Activated CD8-positive, alpha-beta memory T cell treated with anti-CD3 and anti-CD28 coated beads for 36 hours (primary cell): ENCODE results near the gene IPCEF1. TPM values are rescaled to one million over a fixed set of nuclear protein-coding genes. Genes with fewer than 3 reads are reported as not detected.

Experiments
- CTCF ChIA-PET: fragments of 350-600 bp; sonication (Branson Sonifier 250); formaldehyde crosslinking; loops from one replicate; lab custom pipeline; 2021; ENCODE audit warnings: antibody characterized with exemption; lab: Charles Lee
- POLR2A ChIA-PET: fragments of 350-600 bp; sonication (Branson Sonifier 250); formaldehyde crosslinking; loops from one replicate; lab custom pipeline; 2021; ENCODE audit warnings: antibody characterized with exemption; lab: Charles Lee
- total RNA-seq, 2 experiments: library from RNA; stranded (reverse); gene quantifications; one replicate each; pipeline ENCODE4 v1.2.3, GENCODE V29; 2021

IPCEF1 gene
- total RNA-seq, 2 experiments from 2014 or later = 13.0 to 13.3 TPM

GRCh38 chr6:154164397-154164796 is 192.2 kb downstream of the IPCEF1 start:
- ChIA-PET CTCF (interaction anchor here (1.1 to 1.6 kb wide), 3 partner anchors 9 to 113 kb away, joined by 3 to 4 read pairs (median 3); no protein-coding TSS in a partner anchor), POLR2A (no interaction called here)

- CTCF ChIA-PET = interaction anchor here (0.6 to 0.9 kb wide), 2 partner anchors 23 to 1201 kb away, joined by 3 to 4 read pairs; no protein-coding TSS in a partner anchor
- POLR2A ChIA-PET = no interaction called here
Observed at GRCh38 chr6:154161689-154162088, 194.9 kb downstream of the IPCEF1 start.

GRCh38 chr6:154159126-154159525 is 197.5 kb downstream of the IPCEF1 start:
- CTCF ChIA-PET = no interaction called here
- POLR2A ChIA-PET = no interaction called here

GRCh38 chr6:154157706-154158105 is 198.9 kb downstream of the IPCEF1 start:
- ChIA-PET POLR2A (interaction anchor here (0.5 to 0.8 kb wide), 3 partner anchors 84 to 178 kb away, joined by 3 to 5 read pairs (median 5); no protein-coding TSS in a partner anchor), CTCF (interaction anchor here (1.5 to 6.4 kb wide), 2 partner anchors 120 to 213 kb away, joined by 3 to 41 read pairs; no protein-coding TSS in a partner anchor)

- ChIA-PET CTCF (interaction anchor here (0.6 to 6.4 kb wide), 6 partner anchors 12 to 600 kb away, joined by 3 to 41 read pairs (median 4); no protein-coding TSS in a partner anchor), POLR2A (interaction anchor here (0.8 kb wide), 1 partner anchor 85 kb away, joined by 3 read pairs; no protein-coding TSS in a partner anchor)
Observed at GRCh38 chr6:154157082-154157481, 199.5 kb downstream of the IPCEF1 start.

GRCh38 chr6:154156135-154156896 is 200.3 kb downstream of the IPCEF1 start:
- POLR2A ChIA-PET = no interaction called here
- CTCF ChIA-PET = interaction anchor here (0.6 to 6.4 kb wide), 5 partner anchors 13 to 601 kb away, joined by 3 to 41 read pairs (median 4); no protein-coding TSS in a partner anchor

GRCh38 chr6:154154389-154154967 is 202.1 kb downstream of the IPCEF1 start:
- POLR2A ChIA-PET = no interaction called here

GRCh38 chr6:154143753-154144152 is 212.8 kb downstream of the IPCEF1 start:
- ChIA-PET POLR2A (no interaction called here), CTCF (no interaction called here)

More at GRCh38 chr6:154154389-154154967, 202.1 kb downstream of the IPCEF1 start:
- CTCF ChIA-PET = interaction anchor here (0.7 to 6.4 kb wide), 10 partner anchors 10 to 201 kb away, joined by 3 to 41 read pairs (median 4); no protein-coding TSS in a partner anchor

- CTCF ChIA-PET = interaction anchor here (1.9 kb wide), 1 partner anchor 14 kb away, joined by 5 read pairs; no protein-coding TSS in a partner anchor
Observed at GRCh38 chr6:154140743-154141142, 215.9 kb downstream of the IPCEF1 start.

GRCh38 chr6:154139892-154140291 is 216.7 kb downstream of the IPCEF1 start:
- ChIA-PET CTCF (interaction anchor here (1.9 kb wide), 1 partner anchor 14 kb away, joined by 5 read pairs; no protein-coding TSS in a partner anchor), POLR2A (interaction anchor here (0.7 kb wide), 1 partner anchor 375 kb away, joined by 4 read pairs; no protein-coding TSS in a partner anchor)

More at GRCh38 chr6:154140743-154141142, 215.9 kb downstream of the IPCEF1 start:
- POLR2A ChIA-PET = no interaction called here

- CTCF ChIA-PET = interaction anchor here (1.9 kb wide), 1 partner anchor 16 kb away, joined by 5 read pairs; no protein-coding TSS in a partner anchor
- POLR2A ChIA-PET = no interaction called here
Observed at GRCh38 chr6:154138793-154139192, 217.8 kb downstream of the IPCEF1 start.

- ChIA-PET POLR2A (no interaction called here), CTCF (no interaction called here)
Observed at GRCh38 chr6:154134471-154135147, 222.0 kb downstream of the IPCEF1 start.

- ChIA-PET CTCF (no interaction called here), POLR2A (no interaction called here)
Observed at GRCh38 chr6:154127657-154128056, 228.9 kb downstream of the IPCEF1 start.

GRCh38 chr6:154125421-154125820 is 231.2 kb downstream of the IPCEF1 start:
- ChIA-PET POLR2A (no interaction called here), CTCF (no interaction called here)

GRCh38 chr6:154123155-154123956 is 233.2 kb downstream of the IPCEF1 start:
- ChIA-PET CTCF (no interaction called here), POLR2A (no interaction called here)

GRCh38 chr6:154122195-154122925 is 234.2 kb downstream of the IPCEF1 start:
- POLR2A ChIA-PET = no interaction called here
- CTCF ChIA-PET = no interaction called here

- ChIA-PET CTCF (no interaction called here), POLR2A (no interaction called here)
Observed at GRCh38 chr6:154117485-154117884, 239.1 kb downstream of the IPCEF1 start.

- CTCF ChIA-PET = no interaction called here
- POLR2A ChIA-PET = no interaction called here
Observed at GRCh38 chr6:154113392-154113791, 243.2 kb downstream of the IPCEF1 start.
